ENCODE data around the gene SIGLEC10.
"Not testable (repeated sequence)": the region's sequence is repeated elsewhere in the genome, so short reads cannot be mapped to it uniquely, and the experiment has no call there.

The SIGLEC10 gene

DNA sequence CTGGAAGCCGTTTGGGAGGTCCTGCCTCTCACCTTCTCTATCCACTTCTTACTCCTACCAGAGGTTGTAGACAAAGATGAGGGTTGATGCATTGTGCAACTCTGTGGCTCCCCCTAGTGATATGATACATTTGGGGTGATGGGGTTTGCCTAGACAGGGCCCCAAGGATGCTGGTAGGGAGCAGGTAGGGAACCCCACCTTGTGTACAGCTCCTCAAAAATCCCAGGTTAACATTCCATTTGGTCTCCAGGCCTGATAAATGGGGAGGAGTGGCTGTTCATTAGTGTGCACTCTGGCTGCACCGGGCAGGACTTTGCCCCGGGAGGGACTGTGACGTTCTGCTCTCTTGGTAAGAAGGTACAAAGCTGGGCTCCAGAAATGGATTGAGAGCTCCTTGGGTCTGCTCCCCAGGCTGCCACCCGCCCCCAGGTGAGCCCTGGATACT lies 21.6 kb upstream of the SIGLEC10 start:
- no peak for DNase-seq (ENCODE audit: low read depth)

DNA sequence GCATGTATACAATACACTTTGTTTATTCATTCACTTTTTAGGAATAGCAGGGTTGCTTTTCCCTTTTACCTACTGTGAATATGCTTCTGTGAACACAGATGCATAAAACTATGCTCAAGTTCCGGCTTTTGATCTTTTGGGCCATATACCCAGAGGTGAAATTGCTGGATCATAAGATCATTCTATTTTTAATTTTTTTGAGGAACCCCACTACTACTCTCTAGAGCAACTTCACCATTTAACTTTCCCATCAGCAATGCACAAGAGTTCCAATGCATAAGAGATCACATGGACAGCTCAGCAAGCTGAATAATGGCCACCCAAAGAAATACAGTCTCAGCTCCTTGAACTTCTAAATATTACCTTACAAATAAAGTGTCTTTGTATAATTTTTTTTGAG lies 17.0 kb upstream of the SIGLEC10 start:
- no peak for DNase-seq (ENCODE audit: low read depth)

DNA sequence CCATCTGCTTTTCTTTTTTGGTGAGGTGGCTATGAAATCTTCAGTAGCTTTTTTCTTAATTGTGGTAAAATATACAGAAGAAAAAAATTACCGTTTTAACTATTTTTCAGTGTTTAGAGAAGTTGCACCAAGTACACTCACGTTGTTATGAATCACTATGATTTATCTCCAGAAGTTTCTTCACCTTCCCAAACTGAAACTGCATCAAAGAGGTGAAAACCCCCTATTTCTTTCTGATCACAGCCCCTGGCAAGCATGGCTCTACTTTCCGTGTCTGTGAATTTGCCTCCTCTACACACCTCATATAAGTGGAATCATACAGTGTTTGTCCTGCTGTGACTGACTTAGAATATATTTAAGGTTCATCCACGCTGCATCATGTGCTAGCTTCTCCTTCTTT lies 15.6 kb upstream of the SIGLEC10 start:
- no peak for DNase-seq (ENCODE audit: low read depth)

DNA sequence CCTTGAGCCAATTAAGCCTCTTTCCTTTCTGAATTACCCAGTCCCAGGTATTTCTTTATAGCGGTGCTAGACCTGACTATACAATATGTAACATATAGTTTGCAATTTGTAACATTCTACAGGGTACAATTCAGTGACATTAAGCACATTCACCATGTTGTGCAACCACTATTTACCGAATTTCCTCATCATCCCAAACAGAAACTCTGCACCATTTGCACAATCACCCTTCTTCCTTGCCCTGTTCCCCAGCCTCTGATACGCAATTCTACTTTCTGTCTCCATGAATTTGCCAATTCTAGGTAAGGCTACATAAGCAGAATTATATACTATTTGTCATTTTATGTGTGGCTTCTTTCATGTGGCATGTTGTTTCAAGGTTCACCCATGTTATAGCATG lies 13.7 kb upstream of the SIGLEC10 start:
- no peak for DNase-seq (ENCODE audit: low read depth)

DNA sequence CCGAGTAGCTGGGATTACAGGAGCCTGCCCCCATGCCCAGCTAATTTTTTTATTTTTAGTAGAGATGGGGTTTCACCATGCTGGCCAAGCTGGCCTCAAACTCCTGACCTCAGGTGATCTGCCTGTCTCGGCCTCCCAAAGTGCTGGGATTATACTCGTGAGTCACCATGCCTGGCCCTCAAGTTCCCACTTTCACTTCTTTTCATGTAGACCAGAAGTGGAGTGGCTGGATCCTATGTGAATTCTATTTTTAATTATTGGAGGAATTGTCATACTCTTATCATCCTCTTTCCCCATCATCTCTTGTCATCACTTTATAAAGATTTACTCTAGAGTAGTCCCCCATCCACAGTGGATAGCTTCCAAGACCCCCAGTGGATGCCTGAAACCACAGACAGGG lies 12.8 kb upstream of the SIGLEC10 start:
- no peak for DNase-seq (ENCODE audit: low read depth)

DNA sequence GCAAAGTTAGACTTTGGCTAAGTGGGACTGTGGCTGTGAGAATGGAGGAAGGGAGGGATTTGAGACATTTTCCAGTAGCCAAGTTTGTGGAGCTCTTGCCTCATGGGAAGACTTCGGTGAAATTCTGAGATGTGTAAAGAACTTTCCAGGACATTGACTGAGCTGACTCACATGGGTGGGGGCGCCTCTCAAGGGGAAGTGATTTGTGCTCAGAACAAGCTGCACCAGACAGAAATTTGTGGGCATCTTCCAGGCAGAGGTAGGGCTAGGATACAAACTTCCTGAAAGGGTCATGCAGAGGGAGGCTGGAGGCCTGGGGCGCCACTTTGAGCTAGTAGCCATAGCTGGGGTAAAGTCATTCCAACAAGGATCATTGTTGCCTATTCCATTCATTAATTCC lies 9.8 kb upstream of the SIGLEC10 start:
- no peak for DNase-seq (ENCODE audit: low read depth)

DNA sequence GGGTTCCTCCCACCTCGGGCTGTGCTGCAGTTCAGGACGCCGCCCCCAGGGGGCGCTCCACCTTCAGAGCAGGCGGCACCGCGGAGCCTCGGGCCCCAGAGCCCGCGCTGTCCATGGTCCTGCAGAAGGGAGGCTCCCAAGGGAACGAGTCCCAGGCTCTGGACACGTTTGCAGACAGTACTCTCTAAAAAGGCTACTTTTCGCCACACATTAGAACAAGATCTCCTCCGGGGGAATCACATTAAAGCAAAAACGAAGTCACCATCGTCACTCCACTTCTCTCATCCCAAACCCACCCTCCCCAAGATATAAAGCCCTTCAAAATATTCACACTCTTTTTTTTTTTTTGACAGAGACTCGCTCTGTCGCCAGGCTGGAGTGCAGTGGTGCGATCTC lies 4.6 kb upstream of the SIGLEC10 start:
- DNase-seq (ENCODE audit: low read depth) = peak; percentile 82

DNA sequence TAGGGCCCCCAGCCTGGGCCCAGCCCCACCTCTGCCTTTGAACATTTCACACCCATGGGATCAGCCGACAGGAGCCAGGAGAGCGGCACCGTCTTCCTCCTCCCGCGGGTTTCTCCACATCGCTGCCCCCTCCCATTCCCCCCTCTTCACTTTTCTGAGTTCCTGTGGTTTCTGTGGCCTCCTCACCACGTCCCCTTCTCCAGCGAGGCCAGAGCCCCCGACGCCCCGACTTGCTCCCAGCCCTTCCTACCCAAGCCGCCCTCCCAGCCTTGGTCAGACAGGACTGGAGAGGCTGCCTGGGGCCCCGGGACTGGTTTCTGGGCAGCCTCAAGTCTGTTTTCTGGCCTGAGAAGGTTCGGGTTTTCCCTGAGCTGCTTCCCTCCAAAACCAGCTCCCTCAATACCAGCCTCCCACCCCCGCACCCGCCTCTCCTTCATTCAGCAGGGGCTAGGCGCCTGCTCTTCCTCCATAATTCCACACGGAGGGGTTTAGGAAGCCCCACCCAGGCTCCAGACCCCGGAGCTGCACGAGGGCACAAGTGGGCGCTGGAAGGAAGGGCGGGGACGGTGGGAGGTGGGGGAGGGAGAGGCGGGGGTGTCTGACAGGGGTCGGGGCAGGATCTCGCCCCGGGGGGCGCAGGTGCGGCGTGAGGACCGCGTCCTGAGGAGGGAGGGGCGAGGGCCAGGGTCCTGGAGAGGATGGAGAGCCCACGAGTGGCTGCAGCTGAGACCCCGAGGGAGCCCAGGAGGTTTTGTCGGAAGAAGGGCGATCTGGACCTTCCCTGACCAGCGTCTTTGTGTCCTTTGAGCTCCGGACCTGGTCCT lies 4.0 kb upstream of the SIGLEC10 start:
- no peak for DNase-seq (ENCODE audit: low read depth)

DNA sequence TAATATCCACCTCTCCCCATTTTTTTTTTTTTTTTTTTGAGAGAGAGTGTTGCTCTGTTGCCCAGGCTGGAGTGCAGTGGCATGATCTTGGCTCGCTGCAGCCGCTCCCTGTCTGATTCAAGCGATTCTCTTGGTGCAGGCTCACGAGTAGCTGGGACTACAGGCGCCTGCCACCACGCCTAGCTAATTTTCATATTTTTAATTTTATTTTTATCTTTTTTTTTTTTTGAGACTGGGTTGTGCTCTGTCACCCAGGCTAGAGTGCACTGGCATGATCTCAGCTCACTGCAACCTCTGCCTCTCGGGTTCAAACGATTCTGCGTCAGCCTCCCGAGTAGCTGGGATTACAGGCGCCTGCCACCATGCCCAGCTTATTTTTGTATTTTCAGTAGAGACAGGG lies 3.1 kb upstream of the SIGLEC10 start:
- not testable (repeated sequence) for DNase-seq (ENCODE audit: low read depth)

DNA sequence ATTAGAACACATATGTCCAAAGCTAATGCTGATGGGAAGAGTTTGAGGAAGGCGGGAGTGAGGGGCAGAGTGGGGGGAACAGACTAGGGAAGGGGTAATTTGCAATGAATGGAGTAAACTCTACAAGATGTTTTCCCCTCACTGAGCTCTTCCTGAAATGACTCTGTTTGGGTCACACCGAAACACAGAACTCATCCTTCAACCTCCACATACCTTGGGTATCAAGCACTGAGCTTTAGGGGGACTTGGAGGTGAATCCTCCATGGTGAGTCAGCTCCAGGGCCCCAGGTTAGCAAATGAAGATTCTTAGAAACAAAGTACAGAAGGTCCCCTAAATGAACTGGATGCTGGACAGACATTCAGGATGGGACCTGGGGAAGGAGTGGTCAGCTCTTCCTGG lies 1.3 kb upstream of the SIGLEC10 start:
- DNase-seq (ENCODE audit: low read depth) = no peak

DNA sequence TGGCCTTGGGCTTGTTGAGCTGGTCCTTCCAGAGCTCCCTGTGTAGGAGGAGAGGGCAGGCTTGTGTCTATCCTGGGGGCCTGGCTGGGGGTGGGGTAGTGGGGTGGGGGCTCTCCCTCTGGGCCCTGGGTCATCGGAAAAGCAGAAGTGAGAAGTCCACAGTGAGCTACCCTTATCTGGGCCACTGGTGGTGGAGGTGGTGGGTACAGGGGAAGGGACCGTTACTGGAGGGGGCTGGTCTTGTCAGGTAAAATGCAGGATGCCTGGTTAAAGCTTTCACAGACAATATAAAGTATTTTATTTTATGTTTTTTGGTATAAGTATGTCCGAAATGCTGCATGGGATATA lies 342 bp upstream of the SIGLEC10 start:
- no peak for DNase-seq (ENCODE audit: low read depth)

DNA sequence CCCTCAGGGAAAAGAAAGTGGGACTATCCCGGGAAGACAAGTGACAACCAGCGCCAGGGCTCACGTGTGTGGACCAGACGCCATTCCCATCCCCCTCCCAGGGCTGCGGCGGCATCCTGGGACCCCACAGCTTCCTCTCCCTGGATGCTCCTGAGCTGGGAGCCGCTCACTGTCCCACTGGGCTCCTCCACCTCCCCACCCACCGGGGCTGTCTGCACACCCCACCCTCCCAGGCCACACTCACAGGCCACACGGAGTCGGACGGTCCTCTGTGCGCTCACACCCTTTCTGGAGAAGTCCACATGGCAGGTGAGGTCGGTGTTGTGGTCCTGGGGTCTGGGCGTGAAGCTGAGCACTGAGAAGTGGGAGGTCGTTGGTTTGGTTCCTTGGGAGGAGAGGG lies 1.0 kb downstream of the SIGLEC10 start:
- DNase-seq (ENCODE audit: low read depth) = not testable (repeated sequence)

DNA sequence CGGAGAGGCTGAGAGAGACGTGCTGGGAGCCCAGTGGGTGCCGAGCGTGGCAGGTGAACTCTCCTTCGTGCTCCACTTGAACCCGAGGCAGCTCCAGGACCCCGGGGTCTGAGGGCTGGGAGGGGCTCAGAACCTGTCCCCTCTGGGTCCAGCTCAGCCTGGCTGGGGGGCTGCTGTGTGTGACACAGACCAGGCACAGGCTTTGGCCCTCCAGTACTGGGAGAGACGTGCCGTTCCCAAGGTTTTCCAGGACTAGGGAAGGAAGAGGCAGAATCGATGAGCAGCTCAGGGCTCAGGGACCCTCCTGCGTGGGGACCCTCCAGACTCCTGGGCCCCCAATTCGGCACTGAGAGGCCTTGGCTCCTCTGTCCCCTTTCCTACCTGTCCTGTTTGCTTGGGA lies 2.3 kb downstream of the SIGLEC10 start:
- no peak for DNase-seq (ENCODE audit: low read depth)

DNA sequence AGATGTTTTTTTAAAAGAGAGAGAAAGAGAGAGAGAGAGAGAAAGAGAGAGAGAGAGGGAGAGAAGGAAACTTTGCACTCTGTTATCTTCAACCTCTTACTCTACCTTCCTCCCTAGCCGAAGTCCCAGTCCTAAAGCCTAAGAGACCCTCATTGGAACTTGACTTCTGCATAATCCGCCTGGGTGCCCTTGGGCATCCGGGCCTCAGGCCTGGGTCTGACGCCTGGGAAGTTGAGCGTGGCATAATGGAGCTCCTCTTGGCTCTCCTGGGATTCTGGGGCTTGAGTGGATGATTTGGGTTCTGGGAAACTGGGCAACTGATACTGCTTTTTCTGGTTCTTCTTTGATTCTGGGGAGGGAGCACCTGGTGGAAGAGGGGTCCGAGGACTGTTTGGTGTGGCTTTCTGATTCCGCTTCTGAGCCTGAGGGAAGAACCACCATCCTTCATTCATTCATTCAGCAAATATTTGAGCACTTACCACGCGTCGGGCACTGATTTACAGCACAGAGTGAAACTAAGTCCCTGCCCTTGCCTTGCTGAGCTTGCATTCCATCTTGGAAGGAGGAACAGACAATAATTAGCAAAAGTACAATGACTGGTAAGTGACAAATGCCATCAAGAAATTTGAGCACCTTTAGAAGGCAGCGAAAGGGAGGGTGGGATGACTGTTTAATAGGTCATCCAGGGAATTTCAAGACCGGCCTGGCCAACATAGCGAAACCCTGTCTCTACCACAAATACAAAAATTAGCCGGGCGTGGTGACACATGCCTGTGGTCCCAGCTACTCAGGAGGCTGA lies 6.3 kb downstream of the SIGLEC10 start:
- no peak for DNase-seq (ENCODE audit: low read depth)

DNA sequence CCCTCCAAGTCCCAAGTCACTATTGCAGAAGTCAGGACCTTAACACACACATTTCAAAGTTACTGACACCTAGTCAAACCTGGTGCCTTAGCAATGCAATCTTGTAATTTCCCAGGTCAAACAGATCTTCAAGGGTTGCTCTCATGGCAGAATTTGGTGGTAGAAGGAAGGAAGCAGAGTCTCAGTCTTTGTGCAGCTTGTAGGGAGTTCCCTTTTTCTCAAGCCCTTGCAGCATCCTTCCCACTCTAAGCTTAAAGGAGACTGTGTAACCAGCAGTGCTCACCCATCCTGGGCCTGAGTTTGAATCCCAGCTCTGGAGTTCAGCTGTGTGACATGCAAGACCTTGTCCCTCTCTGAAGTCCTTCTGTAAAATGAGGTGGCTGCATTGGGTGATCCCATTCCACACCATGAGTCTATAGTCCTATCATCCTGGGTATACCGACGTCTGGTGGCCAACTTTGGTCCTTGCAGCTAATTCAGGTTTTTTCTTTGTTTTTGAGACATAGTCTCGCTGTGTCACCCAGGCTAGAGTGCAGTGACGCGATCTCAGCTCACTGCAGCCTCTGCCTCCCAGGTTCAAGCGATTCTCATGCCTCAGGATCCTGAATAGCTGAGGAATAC lies 9.8 kb downstream of the SIGLEC10 start:
- no peak for DNase-seq (ENCODE audit: low read depth)

DNA sequence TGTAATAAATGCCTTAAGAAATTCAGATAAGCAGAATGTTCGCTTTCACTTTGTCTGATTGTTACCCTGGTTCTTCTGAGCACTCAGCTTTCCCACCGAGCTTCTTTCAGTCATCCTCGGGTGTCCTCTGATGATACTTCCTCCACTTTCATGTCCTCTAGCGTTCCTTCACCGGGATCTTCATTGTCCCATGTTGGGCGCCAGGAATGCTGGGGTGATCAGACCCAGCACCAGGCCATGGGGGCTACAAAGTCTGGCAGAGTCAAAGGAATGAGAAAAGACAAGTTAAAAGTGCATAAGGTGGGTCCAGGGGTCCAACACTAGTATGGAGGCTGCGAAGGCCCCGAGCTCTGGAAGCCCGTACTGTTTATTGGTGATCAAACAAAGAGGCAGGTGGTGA lies 15.3 kb downstream of the SIGLEC10 start:
- DNase-seq (ENCODE audit: low read depth) = no peak

DNA sequence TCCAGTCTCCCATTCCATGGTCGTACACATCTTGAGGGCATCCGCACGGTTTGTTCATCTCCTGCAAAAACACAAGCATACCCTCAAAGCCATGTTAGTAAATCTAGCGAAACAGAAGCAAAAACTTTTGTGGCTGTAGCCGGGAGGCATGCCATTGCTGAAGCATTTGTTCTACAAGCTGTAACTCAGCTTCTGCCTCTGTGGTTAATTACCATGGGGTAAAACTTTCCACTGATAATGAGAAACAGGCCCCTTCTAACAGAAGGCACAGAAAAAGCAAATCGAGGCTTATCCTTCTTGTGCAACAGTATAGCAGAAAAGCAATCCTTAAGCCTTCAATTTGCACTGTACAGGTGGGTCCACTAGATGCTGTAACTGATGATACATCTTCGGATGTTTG lies 17.5 kb downstream of the SIGLEC10 start:
- not testable (repeated sequence) for DNase-seq (ENCODE audit: low read depth)

DNA sequence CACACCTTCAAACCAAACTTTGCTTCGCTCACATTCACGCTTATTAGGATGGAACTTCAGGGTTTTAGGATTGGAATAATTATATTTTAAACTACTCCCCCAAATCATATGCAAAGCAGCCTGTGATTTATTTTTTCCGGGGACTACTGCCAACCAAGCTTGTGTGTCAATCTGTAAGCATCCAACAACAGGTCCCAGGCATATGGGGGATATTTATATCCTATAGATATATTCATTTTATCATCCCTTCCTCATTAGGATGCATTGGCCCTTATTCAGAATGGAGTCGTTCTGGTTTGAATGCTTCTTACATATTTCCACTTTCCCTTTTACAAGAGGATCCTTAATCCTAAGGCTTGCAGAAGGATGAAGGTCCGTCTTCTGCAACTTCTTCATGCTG lies 18.2 kb downstream of the SIGLEC10 start:
- no peak for DNase-seq (ENCODE audit: low read depth)

DNA sequence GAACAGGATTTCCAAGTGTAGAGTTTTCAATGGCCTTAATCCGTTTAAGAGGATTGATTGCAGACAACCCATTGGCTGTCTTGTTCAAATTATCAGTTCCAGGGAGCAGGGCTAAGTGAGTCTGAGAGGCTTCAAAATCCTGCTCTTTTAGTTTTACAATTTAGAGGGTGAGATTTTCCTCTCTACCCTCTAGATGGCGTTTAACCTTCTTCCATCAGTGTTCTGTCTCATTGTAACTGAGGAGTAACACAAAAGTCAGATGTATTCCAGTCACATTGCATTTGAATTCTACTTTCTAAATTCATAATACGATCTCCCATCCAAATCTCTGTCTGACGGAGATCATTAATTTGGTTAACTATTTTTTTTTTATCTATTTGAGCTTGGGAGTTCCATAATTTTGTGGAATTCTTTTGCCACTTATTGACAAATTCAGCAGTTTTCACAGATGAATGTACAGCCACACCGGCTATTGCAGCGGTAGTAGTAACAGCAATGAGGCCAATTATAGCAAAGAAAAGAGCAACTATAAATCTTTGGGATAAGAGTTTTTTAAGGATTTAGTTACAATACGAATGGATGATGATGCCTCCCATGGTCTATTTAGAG lies 19.2 kb downstream of the SIGLEC10 start:
- no peak for DNase-seq (ENCODE audit: low read depth)

DNA sequence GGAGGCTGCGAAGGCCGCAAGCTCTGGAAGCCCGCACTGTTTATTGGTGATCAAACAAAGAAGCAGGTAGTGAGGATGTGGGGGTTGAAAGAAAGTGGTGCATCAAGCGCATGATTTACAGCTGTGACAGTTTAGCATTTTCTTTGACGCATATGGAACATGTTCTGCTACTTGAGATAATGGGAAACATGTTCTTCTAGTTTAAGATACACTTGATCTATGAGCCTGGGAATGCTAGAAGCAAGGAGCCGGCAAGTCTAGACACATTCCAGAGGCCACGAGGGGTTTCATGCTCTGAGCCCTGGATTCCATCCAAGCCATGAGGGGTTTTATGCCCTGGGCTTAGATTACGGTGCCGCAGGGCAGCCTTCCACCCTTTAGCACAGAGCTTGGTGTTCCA lies 20.0 kb downstream of the SIGLEC10 start:
- not testable (repeated sequence) for DNase-seq (ENCODE audit: low read depth)

DNA sequence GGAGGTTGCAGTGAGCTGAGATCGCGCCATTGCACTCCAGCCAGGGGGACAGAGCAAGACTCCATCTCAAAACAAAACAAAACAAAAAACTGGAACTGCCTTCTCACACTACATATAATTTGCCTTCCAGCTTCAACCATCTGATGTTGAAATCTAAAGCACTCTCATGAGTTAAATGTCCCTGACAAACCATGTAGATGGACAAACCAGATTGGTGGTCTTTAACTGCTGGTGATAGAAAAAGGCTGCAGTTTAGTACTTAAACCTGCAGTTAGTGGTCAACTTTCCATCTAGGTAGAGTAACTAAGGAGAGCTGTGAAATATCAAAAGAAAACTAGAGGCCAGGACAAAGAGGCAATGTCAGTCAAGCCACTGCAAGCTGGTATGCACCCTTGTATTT lies 21.3 kb downstream of the SIGLEC10 start:
- DNase-seq (ENCODE audit: low read depth) = no peak

DNA sequence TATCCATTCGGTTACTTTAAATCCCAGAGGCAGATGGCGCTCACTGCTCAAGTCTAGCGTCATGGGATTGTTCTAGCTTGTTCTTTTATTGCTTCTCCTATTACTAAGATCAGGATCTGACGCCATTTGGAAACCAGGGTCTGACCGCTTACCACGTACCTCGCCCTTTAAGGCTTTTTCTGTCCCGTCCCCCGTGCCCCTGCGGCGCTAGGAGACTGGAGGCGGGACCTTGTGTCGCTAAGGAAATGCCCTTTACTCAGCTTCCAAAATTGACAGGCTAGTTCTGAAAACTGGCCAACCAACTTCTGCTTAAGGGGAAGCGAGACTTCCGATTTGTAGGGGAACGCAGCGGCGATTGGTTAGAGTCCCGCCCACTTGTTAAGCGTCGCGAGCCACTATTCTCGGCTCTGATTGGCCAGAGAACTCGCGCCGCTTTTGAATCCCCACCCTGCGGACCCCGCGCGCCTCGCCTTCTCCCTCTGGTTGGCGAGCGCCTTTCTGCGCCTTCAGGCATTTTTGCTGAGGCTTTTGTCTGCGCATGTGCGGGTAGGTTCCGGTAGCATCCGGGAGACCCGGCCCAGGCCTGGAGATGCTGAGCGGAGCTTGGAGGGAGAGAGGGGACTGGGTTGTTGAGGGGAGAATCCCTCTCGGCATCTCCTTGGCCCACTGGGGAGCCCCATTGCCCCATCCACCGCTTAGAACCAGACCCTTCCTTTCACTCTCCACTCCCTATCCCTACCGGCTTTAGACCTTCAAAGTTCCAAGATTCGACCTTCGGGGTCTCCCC lies 23.2 kb downstream of the SIGLEC10 start:
- DNase-seq (ENCODE audit: low read depth) = peak; percentile 86
